IMR-90 (cell line): ENCODE measurements around the gene CGB1. TPM values are rescaled to one million over a fixed set of nuclear protein-coding genes. Genes with fewer than 3 reads are reported as not detected.

ENCODE experiments used
- ATAC-seq: fragments of 200-7000 bp; cut with Tn5 transposase; 2 replicates; pipeline ENCODE4 v1.9.1; 2020; ENCODE audit warnings: low read depth, mild to moderate bottlenecking, moderate library complexity
- BruUV-seq: library from RNA; stranded (reverse); fragments of 400-500 nt; replicated peaks from 2 replicates; lab custom pipeline; 2021; lab: Mats Ljungman, UMichigan
- CTCF ChIA-PET: fragments of 300-600 bp; formaldehyde crosslinking; extraction: SDS; loops from one replicate; lab custom pipeline; 2021; ENCODE audit warnings: antibody characterized with exemption; lab: Yijun Ruan, JAX
- POLR2A ChIA-PET: fragments of 300-600 bp; sonication (Branson Sonifier 250); formaldehyde crosslinking; loops from one replicate; lab custom pipeline; 2022; ENCODE audit warnings: antibody characterized with exemption; ENCODE audit not compliant: unreplicated experiment; lab: Charles Lee
- DNase-seq: peaks from one replicate; pipeline ENCODE4 v3.0.0; 2013
- H2AFZ ChIP-seq: replicated peaks from 2 replicates; pipeline ENCODE3; 2013; ENCODE audit warnings: low read length, mild to moderate bottlenecking; ENCODE audit not compliant: poor library complexity
- H2AK5ac ChIP-seq: 2 replicates; pipeline ENCODE4 v1.6.1; 2013; ENCODE audit warnings: low read depth, low read length, inconsistent platforms
- H2AK9ac ChIP-seq: replicated peaks from 2 replicates; pipeline ENCODE3; 2013; ENCODE audit warnings: mild to moderate bottlenecking, low read depth, low read length, moderate library complexity; ENCODE audit not compliant: poor library complexity
- H2BK120ac ChIP-seq: 2 replicates; pipeline ENCODE4 v1.6.1; 2013; ENCODE audit warnings: low read depth, low read length, inconsistent platforms
- H2BK15ac ChIP-seq: 3 replicates; pipeline ENCODE4 v1.6.1; 2013; ENCODE audit warnings: low read depth, low read length, inconsistent platforms
- H2BK20ac ChIP-seq: 2 replicates; pipeline ENCODE4 v1.6.1; 2013; ENCODE audit warnings: low read depth, mild to moderate bottlenecking, inconsistent platforms, low read length, moderate library complexity
- H2BK5ac ChIP-seq: 2 replicates; pipeline ENCODE4 v1.6.1; 2013; ENCODE audit warnings: mild to moderate bottlenecking, low read depth, low read length, inconsistent platforms; ENCODE audit not compliant: poor library complexity, severe bottlenecking
- H3K14ac ChIP-seq: replicated peaks from 2 replicates; pipeline ENCODE4 v1.6.1; 2013; ENCODE audit warnings: low read depth, low read length, inconsistent platforms
- H3K18ac ChIP-seq: 2 replicates; pipeline ENCODE4 v1.6.1; 2013; ENCODE audit warnings: low read depth, low read length, control low read depth
- H3K23ac ChIP-seq: 2 replicates; pipeline ENCODE4 v1.6.1; 2013; ENCODE audit warnings: low read depth, low read length, inconsistent platforms
- H3K27ac ChIP-seq: 2 replicates; pipeline ENCODE4 v1.5.1; 2013; ENCODE audit warnings: mild to moderate bottlenecking, control low read depth, low read length; ENCODE audit not compliant: insufficient read depth
- H3K27me3 ChIP-seq: 2 replicates; pipeline ENCODE4 v1.6.1; 2013; ENCODE audit warnings: low read length; ENCODE audit not compliant: control insufficient read depth, insufficient read depth
- H3K36me3 ChIP-seq: 2 replicates; pipeline ENCODE4 v1.6.1; 2013; ENCODE audit warnings: low read length, mixed read lengths; ENCODE audit not compliant: control insufficient read depth, insufficient read depth
- H3K4ac ChIP-seq: 2 replicates; pipeline ENCODE4 v1.6.1; 2013; ENCODE audit warnings: low read depth, low read length, inconsistent platforms
- H3K4me1 ChIP-seq: 2 replicates; pipeline ENCODE4 v1.6.1; 2013; ENCODE audit warnings: low read length, mixed read lengths; ENCODE audit not compliant: control insufficient read depth, insufficient read depth
- H3K4me2 ChIP-seq: 2 replicates; pipeline ENCODE4 v1.6.1; 2013; ENCODE audit warnings: low read depth, mild to moderate bottlenecking, control low read depth, low read length, moderate library complexity
- H3K4me3 ChIP-seq: 2 replicates; pipeline ENCODE4 v1.5.1; 2013; ENCODE audit warnings: low read depth, mild to moderate bottlenecking, control low read depth, low read length, moderate library complexity; ENCODE audit not compliant: insufficient read depth
- H3K56ac ChIP-seq: 2 replicates; pipeline ENCODE4 v1.6.1; 2013; ENCODE audit warnings: low read length, inconsistent platforms; ENCODE audit not compliant: insufficient read depth; ENCODE audit errors: extremely low read depth
- H3K79me1 ChIP-seq, 2 experiments: 2 replicates each; pipeline ENCODE4 v1.6.1; 2013; ENCODE audit warnings: low read length in 2 of 2, inconsistent platforms in 1 of 2, low read depth in 1 of 2
- H3K9ac ChIP-seq: 2 replicates; pipeline ENCODE4 v1.6.1; 2013; ENCODE audit warnings: low read depth, low read length, control low read depth
- H3K9me1 ChIP-seq: 2 replicates; pipeline ENCODE4 v1.6.1; 2013; ENCODE audit warnings: low read length, inconsistent platforms; ENCODE audit not compliant: insufficient read depth
- H3K9me3 ChIP-seq: 2 replicates; pipeline ENCODE4 v1.6.1; 2013; ENCODE audit warnings: low read length; ENCODE audit not compliant: control insufficient read depth, insufficient read depth
- H4K20me1 ChIP-seq: 2 replicates; pipeline ENCODE4 v1.6.1; 2013; ENCODE audit warnings: low read length, inconsistent platforms; ENCODE audit not compliant: insufficient read depth
- H4K5ac ChIP-seq: 2 replicates; pipeline ENCODE4 v1.6.1; 2013; ENCODE audit warnings: mild to moderate bottlenecking, low read depth, low read length, control low read depth
- H4K8ac ChIP-seq, 2 experiments: 2 replicates each; pipeline ENCODE4 v1.6.1; 2013; ENCODE audit warnings: low read depth in 2 of 2, low read length in 2 of 2, control low read depth in 1 of 2, inconsistent platforms in 1 of 2
- H4K91ac ChIP-seq: 2 replicates; pipeline ENCODE4 v1.6.1; 2013; ENCODE audit warnings: low read depth, low read length, inconsistent platforms; ENCODE audit not compliant: insufficient read depth
- BHLHE40 ChIP-seq: fragments of 150-350 bp; IDR thresholded peaks from 2 replicates; pipeline ENCODE4 v1.6.1; 2016; ENCODE audit warnings: mild to moderate bottlenecking, low read depth, low read length
- CEBPB ChIP-seq: IDR thresholded peaks from 2 replicates; pipeline ENCODE4 v1.6.1; 2012; ENCODE audit warnings: low read depth, low read length, improper control_type of control experiment
- ELK1 ChIP-seq: fragments of 150-350 bp; IDR thresholded peaks from 2 replicates; pipeline ENCODE4 v1.6.1; 2016; ENCODE audit warnings: low read depth, mild to moderate bottlenecking, low read length, moderate library complexity, borderline replicate concordance
- MAFK ChIP-seq: IDR thresholded peaks from 2 replicates; pipeline ENCODE4 v1.6.1; 2012; ENCODE audit warnings: low read depth, low read length, improper control_type of control experiment
- MAZ ChIP-seq: IDR thresholded peaks from 2 replicates; pipeline ENCODE4 v1.6.1; 2012; ENCODE audit warnings: low read depth, mild to moderate bottlenecking, low read length, improper control_type of control experiment, moderate library complexity, borderline replicate concordance
- MXI1 ChIP-seq: IDR thresholded peaks from 2 replicates; pipeline ENCODE4 v1.6.1; 2012; ENCODE audit warnings: low read depth, mild to moderate bottlenecking, low read length, moderate library complexity, borderline replicate concordance
- POLR2A ChIP-seq: IDR thresholded peaks from 2 replicates; pipeline ENCODE4 v1.6.1; 2012; ENCODE audit warnings: mild to moderate bottlenecking, low read depth, low read length
- RCOR1 ChIP-seq: IDR thresholded peaks from 2 replicates; pipeline ENCODE4 v1.6.1; 2012; ENCODE audit warnings: mild to moderate bottlenecking, low read length, improper control_type of control experiment; ENCODE audit not compliant: insufficient replicate concordance
- RFX5 ChIP-seq: IDR thresholded peaks from 2 replicates; pipeline ENCODE4 v1.8.0; 2012; ENCODE audit warnings: low read depth, mild to moderate bottlenecking, low read length, moderate library complexity
- SMC3 ChIP-seq: fragments of 150-350 bp; IDR thresholded peaks from 2 replicates; pipeline ENCODE4 v1.6.1; 2016; ENCODE audit warnings: low read depth, mild to moderate bottlenecking, antibody characterized with exemption, low read length, moderate library complexity
- USF2 ChIP-seq: fragments of 150-350 bp; IDR thresholded peaks from 2 replicates; pipeline ENCODE4 v1.6.1; 2017; ENCODE audit warnings: mild to moderate bottlenecking, antibody characterized with exemption, low read length, low read depth
- WGBS, 2 experiments: methylation state at CpG; one replicate each; pipeline versions ENCODE4 v1.1.5 to v1.1.7; 2013; ENCODE audit warnings: missing lambda C conversion rate in 2 of 2; ENCODE audit not compliant: insufficient read length in 1 of 2; ENCODE audit errors: extremely low coverage in 2 of 2; 5-methylcytosine and 5-hydroxymethylcytosine counted together
- dilution Hi-C: fragments of 300-500 bp; cut with HindIII; formaldehyde crosslinking; loops from one replicate; pipeline ENCODE4 v1.14.3; 2018; ENCODE audit warnings: low sequenced_read_pairs; ENCODE audit not compliant: unreplicated experiment
- in situ Hi-C: fragments of 300-500 bp; cut with MboI; formaldehyde crosslinking; loops from 3 replicates; pipeline ENCODE4 v1.14.3; 2019; ENCODE audit warnings: low sequenced_read_pairs, inconsistent platforms, mixed read lengths
- intact Hi-C: fragments of 100-400 bp; cut with micrococcal nuclease; formaldehyde crosslinking; loops from 2 replicates; pipeline ENCODE4 v1.10.0; 2022
- polyA plus RNA-seq, 3 experiments: library from polyadenylated mRNA; depleted of rRNA; stranded (reverse); fragments of >200 nt; gene quantifications; 2 replicates each; pipeline ENCODE4 v1.2.3, GENCODE V29; 2012; ENCODE audit warnings: low replicate concordance in 1 of 3
- total RNA-seq: library from RNA; depleted of rRNA; stranded (reverse); fragments of >200 nt; gene quantifications from 2 replicates; pipeline ENCODE4 v1.2.3, GENCODE V29; 2012
- TF ChIP-seq, protein P1 (sequence below): conservative IDR thresholded peaks from 2 replicates; pipeline ENCODE4 v1.5.1; 2012; ENCODE audit warnings: mild to moderate bottlenecking, low read depth, low read length, improper control_type of control experiment

The CGB1 gene
- total and polyA plus RNA-seq, 2 of the 4 experiments (the other 2 are of a cell fraction), result not detected

GRCh38 chr19:49085020-49085867, 48.5 kb upstream of the CGB1 start, which contains the start of gene SNRNP70:
Gene SNRNP70, plus strand, starts transcription at chr19:49085451. Its CDS starts 964 bp downstream, at chr19:49086415.
- Histone ChIP-seq H3K4me1 (peaks cover 6% of the 10 kb centered on the region), H3K56ac (peak within 1 kb of the TSS; percentile 72), H3K18ac (peak within 1 kb of the TSS; percentile 77), H3K9ac (peak within 1 kb of the TSS; percentile 86), H2BK15ac (0 out of 3 replicates have a peak within 1 kb of the TSS, but pooled peaks have one; percentile 1), H3K36me3 (peaks cover 20% of the 10 kb centered on the region), H2AK9ac (peak within 1 kb of the TSS; percentile 92), H4K5ac (peak within 1 kb of the TSS; percentile 95), H3K27ac (peak within 1 kb of the TSS; percentile 89), H3K4me2 (peak within 1 kb of the TSS; percentile 86), H3K4ac (peak within 1 kb of the TSS; percentile 93), H4K20me1 (peaks cover 44% of the 10 kb centered on the region), H2BK20ac (no peak within 1 kb of the TSS), H2AK5ac (peak within 1 kb of the TSS; percentile 79), H3K27me3 (no peaks in the 10 kb centered on the region), H4K91ac (peak within 1 kb of the TSS; percentile 95), H3K4me3 (peak within 1 kb of the TSS; percentile 69), H3K79me1 (peaks cover 5 to 31% of the 10 kb centered on the region in 2 experiments; a peak in 3 of 4 replicates), H3K9me3 (no peaks in the 10 kb centered on the region), H3K9me1 (0 out of 2 replicates have a peak, but pooled peaks cover 2% of the 10 kb centered on the region), H3K23ac (peak within 1 kb of the TSS; percentile 80), H3K14ac (peak within 1 kb of the TSS; percentile 95), H2BK5ac (peak within 1 kb of the TSS; percentile 87), H2BK120ac (peak within 1 kb of the TSS; percentile 39; the same call in 1 of the 2 replicates), H4K8ac (peak within 1 kb of the TSS; percentile 82 to 99), H2AFZ (peak within 1 kb of the TSS; percentile 88)
- intact Hi-C loops (no loop called here), dilution Hi-C loops (no loop called here), in situ Hi-C loops (no loop called here)
- TF ChIP-seq MAZ (peak; percentile 79; the same call in 1 of the 2 replicates), CEBPB (no peak), RFX5 (no peak), USF2 (peak; percentile 25; the same call in 1 of the 2 replicates), SMC3 (no peak), MAFK (no peak), BHLHE40 (peak; percentile 46), POLR2A (peak; percentile 97), RCOR1 (no peak), MXI1 (peak; percentile 59; the same call in 1 of the 2 replicates), ELK1 (no peak)
- TF ChIP-seq, protein P1, sequence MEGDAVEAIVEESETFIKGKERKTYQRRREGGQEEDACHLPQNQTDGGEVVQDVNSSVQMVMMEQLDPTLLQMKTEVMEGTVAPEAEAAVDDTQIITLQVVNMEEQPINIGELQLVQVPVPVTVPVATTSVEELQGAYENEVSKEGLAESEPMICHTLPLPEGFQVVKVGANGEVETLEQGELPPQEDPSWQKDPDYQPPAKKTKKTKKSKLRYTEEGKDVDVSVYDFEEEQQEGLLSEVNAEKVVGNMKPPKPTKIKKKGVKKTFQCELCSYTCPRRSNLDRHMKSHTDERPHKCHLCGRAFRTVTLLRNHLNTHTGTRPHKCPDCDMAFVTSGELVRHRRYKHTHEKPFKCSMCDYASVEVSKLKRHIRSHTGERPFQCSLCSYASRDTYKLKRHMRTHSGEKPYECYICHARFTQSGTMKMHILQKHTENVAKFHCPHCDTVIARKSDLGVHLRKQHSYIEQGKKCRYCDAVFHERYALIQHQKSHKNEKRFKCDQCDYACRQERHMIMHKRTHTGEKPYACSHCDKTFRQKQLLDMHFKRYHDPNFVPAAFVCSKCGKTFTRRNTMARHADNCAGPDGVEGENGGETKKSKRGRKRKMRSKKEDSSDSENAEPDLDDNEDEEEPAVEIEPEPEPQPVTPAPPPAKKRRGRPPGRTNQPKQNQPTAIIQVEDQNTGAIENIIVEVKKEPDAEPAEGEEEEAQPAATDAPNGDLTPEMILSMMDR, result no peak
- CTCF ChIA-PET, result no interaction called here
- 0% methylated on average over 46 of the region's 89 CpGs; no CpG with 5 or more reads in 1 of the 2 experiments for WGBS, 2 experiments
- DNase-seq, result peak; percentile 99
- BruUV-seq, result no TSS peak
- POLR2A ChIA-PET, result interaction anchor here (0.6 kb wide), 1 partner anchor 47 kb away, joined by 4 read pairs; no protein-coding TSS in a partner anchor
- peak; percentile 99 for ATAC-seq
